Breast epithelium (tissue), 3 donors: ENCODE results near the gene RANBP1.

Experiments
- POLR2A ChIP-seq: fragments of 450-650 bp; IDR thresholded peaks from one replicate; pipeline ENCODE4 v1.6.1; 2016; ENCODE audit warnings: antibody characterized with exemption, mild to moderate bottlenecking, moderate library complexity
- TF ChIP-seq, protein P1 (sequence below), 3 donors: fragments of 450-650 bp; IDR thresholded peaks; one replicate each; pipeline ENCODE4 v1.5.1; 2016 to 2017; ENCODE audit warnings: antibody characterized with exemption in 3 of 3, mild to moderate bottlenecking in 3 of 3, moderate library complexity in 3 of 3

- TF ChIP-seq, protein P1, sequence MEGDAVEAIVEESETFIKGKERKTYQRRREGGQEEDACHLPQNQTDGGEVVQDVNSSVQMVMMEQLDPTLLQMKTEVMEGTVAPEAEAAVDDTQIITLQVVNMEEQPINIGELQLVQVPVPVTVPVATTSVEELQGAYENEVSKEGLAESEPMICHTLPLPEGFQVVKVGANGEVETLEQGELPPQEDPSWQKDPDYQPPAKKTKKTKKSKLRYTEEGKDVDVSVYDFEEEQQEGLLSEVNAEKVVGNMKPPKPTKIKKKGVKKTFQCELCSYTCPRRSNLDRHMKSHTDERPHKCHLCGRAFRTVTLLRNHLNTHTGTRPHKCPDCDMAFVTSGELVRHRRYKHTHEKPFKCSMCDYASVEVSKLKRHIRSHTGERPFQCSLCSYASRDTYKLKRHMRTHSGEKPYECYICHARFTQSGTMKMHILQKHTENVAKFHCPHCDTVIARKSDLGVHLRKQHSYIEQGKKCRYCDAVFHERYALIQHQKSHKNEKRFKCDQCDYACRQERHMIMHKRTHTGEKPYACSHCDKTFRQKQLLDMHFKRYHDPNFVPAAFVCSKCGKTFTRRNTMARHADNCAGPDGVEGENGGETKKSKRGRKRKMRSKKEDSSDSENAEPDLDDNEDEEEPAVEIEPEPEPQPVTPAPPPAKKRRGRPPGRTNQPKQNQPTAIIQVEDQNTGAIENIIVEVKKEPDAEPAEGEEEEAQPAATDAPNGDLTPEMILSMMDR (IDR thresholded peaks at IDR 0.05): no peak
- TF ChIP-seq POLR2A: no peak
Measured at GRCh38 chr22:20088263-20088648, 27.6 kb upstream of the RANBP1 start.
